ENCODE data around the gene PPP2CA.

PPP2CA gene

DNA sequence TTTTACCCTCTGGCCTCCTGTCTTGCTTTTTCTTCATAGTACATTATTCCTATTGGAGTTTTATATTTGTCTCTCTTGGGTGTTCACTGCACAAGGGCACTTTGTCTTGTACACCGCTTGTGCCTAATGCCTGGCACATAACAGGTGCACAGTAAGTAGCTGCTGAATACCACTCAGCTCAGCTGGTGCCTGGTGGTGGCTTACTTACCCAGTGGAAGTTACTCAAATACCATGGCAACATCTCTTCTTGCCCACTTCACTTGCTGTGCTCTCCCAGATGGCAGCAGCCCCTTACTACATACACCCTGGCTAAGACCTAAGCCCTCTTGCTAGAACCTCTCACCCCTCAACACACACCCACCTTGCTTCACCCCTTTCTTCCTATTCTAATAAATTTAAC is 37.8 kb downstream of the PPP2CA start:
- H2BK120ac ChIP-seq (ENCODE audit: insufficient read depth, low read length, poor library complexity): no peak overlapping the region
- H3K27ac ChIP-seq (ENCODE audit: low read depth, low read length): no peak overlapping the region
- no peaks in the 10 kb centered on the region for H3K36me3 ChIP-seq (ENCODE audit: control insufficient read depth in 1 of 2, insufficient read depth in 2 of 2, low read length in 2 of 2)
- H3K79me1 ChIP-seq (ENCODE audit: low read length): no peaks in the 10 kb centered on the region
- WGBS (ENCODE audit: extremely low coverage, insufficient coverage, insufficient read length): no CpG with 5 or more reads among the region's 1 CpG
- no peak overlapping the region for H3K23ac ChIP-seq (ENCODE audit: low read length)
- no peak overlapping the region for H3K4ac ChIP-seq (ENCODE audit: low read depth, low read length)
- no peak overlapping the region for H2AFZ ChIP-seq (ENCODE audit: insufficient read depth, low read length, poor library complexity)
- H3K4me2 ChIP-seq (ENCODE audit: low read length): no peak overlapping the region
- H4K12ac ChIP-seq (ENCODE audit: low read depth, low read length): no peak overlapping the region
- no peaks in the 10 kb centered on the region for H3K4me1 ChIP-seq (ENCODE audit: control insufficient read depth in 1 of 2, insufficient read depth in 2 of 2, low read length in 2 of 2)
- no peak overlapping the region for H3K9ac ChIP-seq (ENCODE audit: low read length)
- H3K4me3 ChIP-seq (ENCODE audit: low read depth, low read length): no peak overlapping the region
- H3K9me3 ChIP-seq (ENCODE audit: insufficient read depth, low read depth, low read length): no peaks in the 10 kb centered on the region
- no peak overlapping the region for H2BK12ac ChIP-seq (ENCODE audit: low read length)
- H3K27me3 ChIP-seq (ENCODE audit: insufficient read depth, low read length): no peaks in the 10 kb centered on the region
- H4K8ac ChIP-seq (ENCODE audit: low read depth, low read length): no peak overlapping the region
- no peak overlapping the region for H2BK5ac ChIP-seq (ENCODE audit: low read depth, low read length, poor library complexity)
- H4K91ac ChIP-seq (ENCODE audit: low read depth, low read length): no peak overlapping the region
- no peaks in the 10 kb centered on the region for H3K79me2 ChIP-seq (ENCODE audit: control insufficient read depth, insufficient read depth, low read length, poor library complexity)
- no peak overlapping the region for H3K18ac ChIP-seq (ENCODE audit: low read length)
- no peak overlapping the region for H3K14ac ChIP-seq (ENCODE audit: low read length)
- no peak overlapping the region for H2AK5ac ChIP-seq (ENCODE audit: low read length)
- no peak for DNase-seq

DNA sequence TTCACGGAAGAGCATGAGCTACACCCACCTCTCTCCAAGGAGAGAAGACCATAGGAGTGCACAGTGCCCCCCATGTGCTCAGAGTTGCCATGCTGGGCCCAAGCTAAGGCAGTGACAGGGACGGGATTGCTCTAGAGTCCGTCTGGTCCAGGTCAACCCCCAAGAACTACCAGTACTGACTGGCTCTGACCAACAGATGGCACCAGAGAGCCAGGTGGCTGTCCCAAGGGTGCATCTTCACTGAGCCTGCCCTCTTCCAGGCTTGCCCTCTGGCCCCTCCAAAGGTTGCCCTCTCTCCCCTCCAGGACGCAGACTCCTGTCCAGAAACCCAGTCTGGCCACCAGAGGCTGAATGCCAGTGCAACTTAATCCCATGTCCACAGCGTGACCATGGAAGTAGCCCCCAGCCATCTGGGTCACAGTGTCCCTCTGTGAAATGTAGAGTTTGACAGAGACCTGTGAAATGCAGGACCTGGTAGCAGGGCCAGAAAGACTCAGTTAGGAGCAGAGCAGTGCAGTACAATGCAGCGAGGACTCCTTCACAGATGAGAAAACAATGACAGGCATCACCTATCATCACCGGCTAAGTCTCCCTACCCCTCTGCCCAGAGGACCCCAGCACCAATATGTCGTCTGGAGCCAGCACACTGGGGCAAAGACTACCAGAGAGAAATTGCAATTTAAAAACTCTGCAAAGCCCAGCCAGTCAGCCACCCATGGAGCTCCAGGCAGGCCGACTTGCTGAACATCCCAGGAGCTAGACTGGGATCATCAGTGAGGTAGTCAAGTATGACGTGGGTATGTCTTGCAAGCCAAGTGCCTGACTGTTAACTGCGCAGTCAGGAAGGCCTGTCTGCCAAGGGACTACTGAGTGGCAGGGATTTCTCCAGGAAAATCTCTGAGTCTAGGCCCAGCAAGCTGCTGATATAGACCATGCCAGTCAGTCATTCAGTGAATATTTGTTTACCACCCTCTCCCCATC is 41.4 kb downstream of the PPP2CA start:
- Histone ChIP-seq H2BK12ac (ENCODE audit: low read length) (no peak overlapping the region), H4K8ac (ENCODE audit: low read depth, low read length) (no peak overlapping the region), H3K27ac (ENCODE audit: low read depth, low read length) (no peak overlapping the region), H3K79me1 (ENCODE audit: low read length) (no peaks in the 10 kb centered on the region), H3K36me3 (ENCODE audit: control insufficient read depth in 1 of 2, insufficient read depth in 2 of 2, low read length in 2 of 2) (no peaks in the 10 kb centered on the region), H3K4me3 (ENCODE audit: low read depth, low read length) (no peak overlapping the region), H3K27me3 (ENCODE audit: insufficient read depth, low read length) (no peaks in the 10 kb centered on the region), H2AK5ac (ENCODE audit: low read length) (no peak overlapping the region), H2BK120ac (ENCODE audit: insufficient read depth, low read length, poor library complexity) (no peak overlapping the region), H3K23ac (ENCODE audit: low read length) (no peak overlapping the region), H3K18ac (ENCODE audit: low read length) (no peak overlapping the region), H3K4ac (ENCODE audit: low read depth, low read length) (no peak overlapping the region), H2AFZ (ENCODE audit: insufficient read depth, low read length, poor library complexity) (no peak overlapping the region), H3K79me2 (ENCODE audit: control insufficient read depth, insufficient read depth, low read length, poor library complexity) (no peaks in the 10 kb centered on the region), H4K12ac (ENCODE audit: low read depth, low read length) (no peak overlapping the region), H4K91ac (ENCODE audit: low read depth, low read length) (no peak overlapping the region), H2BK5ac (ENCODE audit: low read depth, low read length, poor library complexity) (no peak overlapping the region), H3K9me3 (ENCODE audit: insufficient read depth, low read depth, low read length) (no peaks in the 10 kb centered on the region), H3K4me1 (ENCODE audit: control insufficient read depth in 1 of 2, insufficient read depth in 2 of 2, low read length in 2 of 2) (no peaks in the 10 kb centered on the region), H3K4me2 (ENCODE audit: low read length) (no peak overlapping the region), H3K14ac (ENCODE audit: low read length) (no peak overlapping the region), H3K9ac (ENCODE audit: low read length) (no peak overlapping the region)
- WGBS (ENCODE audit: extremely low coverage, insufficient coverage, insufficient read length): no CpG with 5 or more reads among the region's 11 CpGs
- peak; percentile 54 to 89 for DNase-seq

DNA sequence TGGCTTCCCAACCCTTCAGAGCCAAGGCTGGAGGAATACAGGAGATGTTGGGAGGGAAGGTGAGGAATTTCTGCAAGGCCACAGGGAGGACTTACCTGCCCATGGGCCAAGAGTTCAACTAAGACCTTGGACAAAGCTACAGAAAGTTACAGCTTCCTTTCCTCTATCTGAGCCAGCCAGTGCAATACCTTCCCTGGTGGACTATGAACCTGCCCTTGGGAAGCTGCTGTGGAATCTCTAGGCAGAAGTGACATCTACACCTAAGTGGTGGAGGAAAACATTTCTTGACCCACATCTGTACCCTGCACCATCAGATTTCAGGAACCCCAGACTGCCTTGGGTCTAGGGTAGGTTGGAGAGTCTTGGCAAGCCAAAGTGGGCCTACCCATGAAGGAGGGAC is 42.4 kb downstream of the PPP2CA start:
- no peaks in the 10 kb centered on the region for H3K27me3 ChIP-seq (ENCODE audit: insufficient read depth, low read length)
- no peaks in the 10 kb centered on the region for H3K79me2 ChIP-seq (ENCODE audit: control insufficient read depth, insufficient read depth, low read length, poor library complexity)
- H2BK12ac ChIP-seq (ENCODE audit: low read length): no peak overlapping the region
- no peak overlapping the region for H3K4ac ChIP-seq (ENCODE audit: low read depth, low read length)
- no peak overlapping the region for H3K4me2 ChIP-seq (ENCODE audit: low read length)
- H2BK120ac ChIP-seq (ENCODE audit: insufficient read depth, low read length, poor library complexity): no peak overlapping the region
- no peak overlapping the region for H2AFZ ChIP-seq (ENCODE audit: insufficient read depth, low read length, poor library complexity)
- no peaks in the 10 kb centered on the region for H3K36me3 ChIP-seq (ENCODE audit: control insufficient read depth in 1 of 2, insufficient read depth in 2 of 2, low read length in 2 of 2)
- no peaks in the 10 kb centered on the region for H3K79me1 ChIP-seq (ENCODE audit: low read length)
- H3K23ac ChIP-seq (ENCODE audit: low read length): no peak overlapping the region
- no peak overlapping the region for H2AK5ac ChIP-seq (ENCODE audit: low read length)
- H2BK5ac ChIP-seq (ENCODE audit: low read depth, low read length, poor library complexity): no peak overlapping the region
- no peak for DNase-seq
- no peak overlapping the region for H3K4me3 ChIP-seq (ENCODE audit: low read depth, low read length)
- H4K91ac ChIP-seq (ENCODE audit: low read depth, low read length): no peak overlapping the region
- H4K8ac ChIP-seq (ENCODE audit: low read depth, low read length): no peak overlapping the region
- H4K12ac ChIP-seq (ENCODE audit: low read depth, low read length): no peak overlapping the region
- H3K9me3 ChIP-seq (ENCODE audit: insufficient read depth, low read depth, low read length): no peaks in the 10 kb centered on the region
- no peaks in the 10 kb centered on the region for H3K4me1 ChIP-seq (ENCODE audit: control insufficient read depth in 1 of 2, insufficient read depth in 2 of 2, low read length in 2 of 2)
- H3K14ac ChIP-seq (ENCODE audit: low read length): no peak overlapping the region
- H3K9ac ChIP-seq (ENCODE audit: low read length): no peak overlapping the region
- no peak overlapping the region for H3K27ac ChIP-seq (ENCODE audit: low read depth, low read length)
- H3K18ac ChIP-seq (ENCODE audit: low read length): no peak overlapping the region

DNA sequence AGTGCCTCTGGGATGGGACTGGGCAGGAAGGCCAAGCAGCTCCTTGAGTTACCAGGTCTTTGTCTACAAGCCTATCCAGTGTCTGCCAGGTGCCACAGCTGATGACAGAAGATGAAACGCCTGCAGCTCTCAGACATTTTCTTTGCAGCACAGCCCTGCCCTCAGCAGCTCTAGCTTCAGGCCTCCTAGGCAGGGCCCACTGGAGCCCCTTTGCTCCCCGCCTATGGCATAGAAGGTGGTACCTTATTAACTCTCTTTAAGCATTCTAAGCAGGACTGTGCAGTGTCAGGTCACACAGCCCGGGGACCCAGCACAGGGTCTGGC is 47.8 kb downstream of the PPP2CA start:
- H2BK5ac ChIP-seq (ENCODE audit: low read depth, low read length, poor library complexity): no peak overlapping the region
- peak overlapping the region; percentile 99 for H4K8ac ChIP-seq (ENCODE audit: low read depth, low read length)
- H2AFZ ChIP-seq (ENCODE audit: insufficient read depth, low read length, poor library complexity): no peak overlapping the region
- H3K18ac ChIP-seq (ENCODE audit: low read length): no peak overlapping the region
- peak overlapping the region; percentile 80 for H3K4me2 ChIP-seq (ENCODE audit: low read length)
- no peaks in the 10 kb centered on the region for H3K9me3 ChIP-seq (ENCODE audit: insufficient read depth, low read depth, low read length)
- no peak overlapping the region for H3K23ac ChIP-seq (ENCODE audit: low read length)
- no peak overlapping the region for H2BK12ac ChIP-seq (ENCODE audit: low read length)
- no peak for DNase-seq
- no peak overlapping the region for H3K4me3 ChIP-seq (ENCODE audit: low read depth, low read length)
- no peaks in the 10 kb centered on the region for H3K27me3 ChIP-seq (ENCODE audit: insufficient read depth, low read length)
- H3K9ac ChIP-seq (ENCODE audit: low read length): peak overlapping the region; percentile 61
- peaks cover 13% of the 10 kb centered on the region for H3K79me1 ChIP-seq (ENCODE audit: low read length)
- no peak overlapping the region for H3K14ac ChIP-seq (ENCODE audit: low read length)
- no peak overlapping the region for H3K27ac ChIP-seq (ENCODE audit: low read depth, low read length)
- H3K4me1 ChIP-seq (ENCODE audit: control insufficient read depth in 1 of 2, insufficient read depth in 2 of 2, low read length in 2 of 2): peaks cover 0 to 5% of the 10 kb centered on the region in 2 experiments
- H4K12ac ChIP-seq (ENCODE audit: low read depth, low read length): no peak overlapping the region
- no peak overlapping the region for H2BK120ac ChIP-seq (ENCODE audit: insufficient read depth, low read length, poor library complexity)
- H3K79me2 ChIP-seq (ENCODE audit: control insufficient read depth, insufficient read depth, low read length, poor library complexity): peaks cover 12% of the 10 kb centered on the region
- H4K91ac ChIP-seq (ENCODE audit: low read depth, low read length): peak overlapping the region; percentile 96
- H3K36me3 ChIP-seq (ENCODE audit: control insufficient read depth in 1 of 2, insufficient read depth in 2 of 2, low read length in 2 of 2): peaks cover 3% of the 10 kb centered on the region in 2 experiments
- no CpG with 5 or more reads among the region's 3 CpGs for WGBS (ENCODE audit: extremely low coverage, insufficient coverage, insufficient read length)
- no peak overlapping the region for H3K4ac ChIP-seq (ENCODE audit: low read depth, low read length)
- peak overlapping the region; percentile 35 for H2AK5ac ChIP-seq (ENCODE audit: low read length)
